Neuronal stem cell (in vitro differentiated cells): ENCODE data around the gene TYW1B.
"Not testable (repeated sequence)": the region's sequence is repeated elsewhere in the genome, so short reads cannot be mapped to it uniquely, and the experiment has no call there.

ENCODE experiments used
- DNase-seq: peaks from one replicate; pipeline ENCODE4 v3.0.0-alpha.2; 2013; ENCODE audit warnings: low spot score
- H2AFZ ChIP-seq: one replicate; pipeline ENCODE4 v1.6.1; 2013; ENCODE audit warnings: mild to moderate bottlenecking, low read length, inconsistent platforms
- H2AK5ac ChIP-seq: 2 replicates; pipeline ENCODE4 v1.6.1; 2013; ENCODE audit warnings: low read depth, mild to moderate bottlenecking, inconsistent platforms, low read length, moderate library complexity, mixed read lengths
- H2BK120ac ChIP-seq: 2 replicates; pipeline ENCODE4 v1.6.1; 2013; ENCODE audit warnings: low read depth, mild to moderate bottlenecking, inconsistent platforms, low read length, moderate library complexity, mixed read lengths
- H2BK12ac ChIP-seq: one replicate; pipeline ENCODE4 v1.6.1; 2013; ENCODE audit warnings: low read length, inconsistent platforms
- H2BK15ac ChIP-seq: 2 replicates; pipeline ENCODE4 v1.6.1; 2013; ENCODE audit warnings: mild to moderate bottlenecking, low read length, inconsistent platforms, mixed read lengths
- H2BK5ac ChIP-seq: one replicate; pipeline ENCODE4 v1.6.1; 2013; ENCODE audit warnings: inconsistent platforms, mild to moderate bottlenecking, low read length, moderate library complexity
- H3K14ac ChIP-seq: one replicate; pipeline ENCODE4 v1.6.1; 2013; ENCODE audit warnings: low read length, inconsistent platforms
- H3K18ac ChIP-seq: 2 replicates; pipeline ENCODE4 v1.6.1; 2013; ENCODE audit warnings: low read length, inconsistent platforms
- H3K23ac ChIP-seq: 2 replicates; pipeline ENCODE4 v1.6.1; 2013; ENCODE audit warnings: low read depth, mild to moderate bottlenecking, mixed read lengths, low read length, inconsistent platforms; ENCODE audit not compliant: poor library complexity
- H3K27ac ChIP-seq: replicated peaks from 3 replicates; pipeline ENCODE4 v1.5.1; 2013; ENCODE audit warnings: low read length, inconsistent platforms
- H3K27me3 ChIP-seq, 3 experiments: 2 replicates each; pipeline ENCODE4 v1.6.1; 2013; ENCODE audit warnings: low read length in 3 of 3, mild to moderate bottlenecking in 2 of 3, inconsistent platforms in 1 of 3, low read depth in 1 of 3, mixed read lengths in 1 of 3, moderate library complexity in 1 of 3; ENCODE audit not compliant: control insufficient read depth in 3 of 3, insufficient read depth in 3 of 3
- H3K36me3 ChIP-seq, 2 donors: replicated peaks in 1 of 2; 2 replicates each; pipeline ENCODE4 v1.6.1; 2013; ENCODE audit warnings: low read length in 2 of 2; ENCODE audit not compliant: control insufficient read depth in 2 of 2, insufficient read depth in 2 of 2
- H3K4ac ChIP-seq: 2 replicates; pipeline ENCODE4 v1.6.1; 2013; ENCODE audit warnings: inconsistent platforms, mild to moderate bottlenecking, low read length, moderate library complexity
- H3K4me1 ChIP-seq, 2 donors: 1 replicate in 1 of 2; 2 replicates in 1 of 2; pipeline ENCODE4 v1.6.1; 2013; ENCODE audit warnings: low read length in 2 of 2, low read depth in 1 of 2; ENCODE audit not compliant: control insufficient read depth in 2 of 2, insufficient read depth in 1 of 2
- H3K4me2 ChIP-seq: one replicate; pipeline ENCODE4 v1.6.1; 2013; ENCODE audit warnings: mild to moderate bottlenecking, low read length, inconsistent platforms; ENCODE audit not compliant: insufficient read depth, poor library complexity, severe bottlenecking
- H3K4me3 ChIP-seq, 2 donors: 2 replicates each; pipeline ENCODE4 v1.5.1; 2013; ENCODE audit warnings: low read length in 2 of 2, mild to moderate bottlenecking in 2 of 2, inconsistent platforms in 1 of 2, moderate library complexity in 1 of 2
- H3K79me1 ChIP-seq: one replicate; pipeline ENCODE4 v1.6.1; 2013; ENCODE audit warnings: low read depth, mild to moderate bottlenecking, inconsistent platforms, low read length, moderate library complexity
- H3K9ac ChIP-seq: one replicate; pipeline ENCODE4 v1.6.1; 2013; ENCODE audit warnings: mild to moderate bottlenecking, low read depth, low read length, inconsistent platforms; ENCODE audit not compliant: poor library complexity
- H3K9me3 ChIP-seq, 2 donors: replicated peaks in 1 of 2; 2 replicates each; pipeline versions ENCODE3 to v1.6.1; 2013; ENCODE audit warnings: low read length in 2 of 2, mild to moderate bottlenecking in 2 of 2, inconsistent platforms in 1 of 2, low read depth in 1 of 2, mixed read lengths in 1 of 2, moderate library complexity in 1 of 2; ENCODE audit not compliant: control insufficient read depth in 2 of 2, insufficient read depth in 1 of 2
- H4K8ac ChIP-seq: one replicate; pipeline ENCODE4 v1.6.1; 2013; ENCODE audit warnings: low read depth, mild to moderate bottlenecking, inconsistent platforms, low read length, moderate library complexity
- H4K91ac ChIP-seq: one replicate; pipeline ENCODE4 v1.6.1; 2013; ENCODE audit warnings: low read length, low read depth, mild to moderate bottlenecking, inconsistent platforms; ENCODE audit not compliant: poor library complexity
- WGBS, 2 donors: extraction: QIAGEN DNeasy Blood & Tissue Kit; methylation state at CpG; one replicate each; pipeline ENCODE4 v1.1.7; 2013; ENCODE audit warnings: missing lambda C conversion rate in 2 of 2, mixed read lengths in 1 of 2; ENCODE audit not compliant: insufficient read length in 2 of 2, insufficient replicate concordance in 1 of 2; ENCODE audit errors: extremely low coverage in 2 of 2; 5-methylcytosine and 5-hydroxymethylcytosine counted together

Gene TYW1B

DNA sequence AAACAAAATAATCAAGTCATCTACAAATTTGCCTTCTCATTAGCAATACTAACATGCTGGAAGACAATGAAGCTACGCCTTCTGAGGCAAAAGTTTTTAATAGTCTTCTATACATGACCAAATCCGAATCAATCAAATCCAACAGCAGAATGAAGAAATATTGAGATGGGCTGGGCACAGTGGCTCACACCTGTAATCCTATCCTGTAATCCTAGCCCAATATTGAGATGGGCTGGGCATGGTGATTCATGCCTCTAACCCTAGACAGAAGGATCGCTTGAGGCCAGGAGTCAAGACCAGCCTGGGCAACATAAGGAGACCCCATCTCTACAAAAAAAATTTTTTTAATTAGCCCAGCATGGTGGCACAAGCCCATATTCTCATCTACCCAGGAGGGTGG, 5.5 kb downstream of the TYW1B start:
- H3K4me3 ChIP-seq, H2BK15ac ChIP-seq, H2BK5ac ChIP-seq, H3K79me1 ChIP-seq, H3K4ac ChIP-seq, H2BK120ac ChIP-seq, H4K91ac ChIP-seq, H3K36me3 ChIP-seq, H3K4me2 ChIP-seq, H3K9me3 ChIP-seq, H2AK5ac ChIP-seq, H2AFZ ChIP-seq, H3K14ac ChIP-seq, H3K27me3 ChIP-seq, H3K27ac ChIP-seq, H3K9ac ChIP-seq, H2BK12ac ChIP-seq, H3K4me1 ChIP-seq, DNase-seq, H4K8ac ChIP-seq, H3K23ac ChIP-seq, H3K18ac ChIP-seq: not testable (repeated sequence)
- WGBS, 2 donors, result no CpG with 5 or more reads among the region's 3 CpGs

DNA sequence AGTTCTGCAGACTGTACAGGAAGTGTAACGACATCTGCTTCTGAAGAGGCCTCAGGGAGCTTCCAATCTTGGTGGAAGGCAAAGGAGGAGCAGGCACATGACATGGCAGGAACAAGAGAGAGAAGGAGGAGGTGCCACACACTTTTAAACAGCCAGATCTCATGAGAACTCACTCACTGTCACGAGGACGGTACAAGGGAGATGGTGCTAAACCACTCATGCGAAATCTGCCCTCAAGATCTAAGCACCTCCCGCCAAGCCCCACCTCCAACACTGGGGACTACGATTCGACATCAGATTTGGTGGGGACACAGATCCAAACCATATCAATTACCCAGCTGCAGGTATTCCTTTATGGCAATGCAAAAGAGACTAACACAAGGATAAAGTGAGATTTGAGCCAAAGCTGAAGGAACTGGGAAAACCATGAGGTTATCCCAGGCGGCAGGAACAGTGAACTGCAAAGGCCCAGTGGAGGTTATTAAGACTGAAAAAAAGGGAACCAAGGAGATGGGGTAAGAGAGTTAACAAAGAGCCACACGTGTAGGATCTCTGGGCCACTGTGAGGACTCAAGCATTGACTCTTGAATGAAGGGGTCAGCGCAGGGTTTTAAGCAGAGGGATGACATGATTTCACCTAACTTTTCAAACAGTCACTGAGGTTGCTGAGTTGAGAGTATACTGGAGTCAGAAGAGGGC, 9.2 kb downstream of the TYW1B start:
- not testable (repeated sequence) for H3K9me3 ChIP-seq, H3K18ac ChIP-seq, H2BK5ac ChIP-seq, DNase-seq, H2AFZ ChIP-seq, H3K4me3 ChIP-seq, H3K9ac ChIP-seq, H2BK15ac ChIP-seq, H3K23ac ChIP-seq, H2BK12ac ChIP-seq, H3K14ac ChIP-seq, H3K4me1 ChIP-seq, H3K27me3 ChIP-seq, H2BK120ac ChIP-seq, H3K4me2 ChIP-seq, H3K27ac ChIP-seq, H3K79me1 ChIP-seq, H3K4ac ChIP-seq, H2AK5ac ChIP-seq, H4K91ac ChIP-seq, H4K8ac ChIP-seq
- no CpG with 5 or more reads among the region's 10 CpGs for WGBS, 2 donors
- peaks cover 0 to 19% of the 10 kb centered on the region in 2 donors for H3K36me3 ChIP-seq

DNA sequence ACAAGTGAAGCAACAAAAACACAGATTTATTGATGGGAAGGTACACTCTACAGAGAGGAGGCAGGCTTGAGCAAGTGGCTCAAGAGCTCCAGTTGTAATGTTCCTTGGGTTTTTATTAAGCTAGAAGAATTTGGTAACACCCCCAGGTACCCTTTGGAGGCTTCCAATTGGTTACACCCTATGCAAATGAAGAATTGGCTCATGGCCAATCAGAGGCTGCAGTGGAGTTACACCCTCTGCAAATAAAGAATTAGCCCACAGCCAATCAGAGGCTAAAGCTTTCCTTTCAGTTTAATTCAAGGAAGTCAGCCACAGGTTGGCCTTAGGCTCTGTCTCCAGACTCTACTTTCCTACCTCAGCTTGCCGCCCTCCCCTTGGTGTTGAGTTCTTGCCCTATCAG, 10.3 kb downstream of the TYW1B start:
- not testable (repeated sequence) for DNase-seq

DNA sequence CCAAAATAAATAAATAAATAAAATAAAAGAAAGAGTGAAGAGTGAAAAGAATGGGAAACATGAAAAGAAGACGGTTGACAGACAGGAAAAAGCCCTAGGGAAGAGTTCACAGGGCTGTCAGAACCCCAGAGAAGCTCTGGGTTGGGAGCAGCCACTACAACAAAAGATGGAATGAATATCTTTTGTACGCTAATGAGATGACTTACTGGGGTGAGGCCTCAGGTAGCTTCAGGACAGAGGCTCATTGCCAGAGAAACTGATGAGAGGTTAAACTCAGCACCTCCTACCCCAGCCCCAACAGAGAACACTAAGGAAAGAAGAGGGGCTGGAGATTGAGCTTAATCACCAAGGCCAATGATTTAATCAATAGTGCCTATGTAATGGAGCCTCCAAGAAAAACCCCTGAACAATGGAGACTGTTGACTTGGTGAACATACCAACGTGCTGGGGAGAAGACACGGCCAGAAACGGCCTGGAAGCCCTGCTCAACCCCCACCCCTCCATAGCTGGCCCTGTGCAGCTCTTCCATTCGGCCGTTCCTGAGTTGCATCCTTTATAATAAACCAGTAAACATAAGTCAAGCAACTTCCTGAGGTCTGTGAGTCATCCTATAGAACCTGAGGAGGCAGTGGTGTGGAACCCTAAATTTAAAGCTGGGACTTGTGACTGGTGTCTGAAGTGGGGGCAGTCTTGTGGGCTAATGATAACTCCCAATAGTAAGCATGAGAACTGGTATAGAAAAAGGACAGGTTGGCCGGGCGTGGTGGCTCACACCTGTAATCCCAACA, 11.4 kb downstream of the TYW1B start:
- H2BK12ac ChIP-seq, H4K8ac ChIP-seq, H3K9me3 ChIP-seq, H4K91ac ChIP-seq, H3K14ac ChIP-seq, H2AK5ac ChIP-seq, H3K9ac ChIP-seq, H3K27me3 ChIP-seq, H3K4me2 ChIP-seq, H3K27ac ChIP-seq, H2BK15ac ChIP-seq, H3K79me1 ChIP-seq, H2AFZ ChIP-seq, H3K4ac ChIP-seq, H3K4me3 ChIP-seq, H2BK5ac ChIP-seq, H3K4me1 ChIP-seq, H3K23ac ChIP-seq, H2BK120ac ChIP-seq, H3K18ac ChIP-seq, DNase-seq: not testable (repeated sequence)
- H3K36me3 ChIP-seq, result peaks cover 0 to 23% of the 10 kb centered on the region in 2 donors
- WGBS, 2 donors, result no CpG with 5 or more reads among the region's 9 CpGs

More for the DNA sequence above, 10.3 kb downstream of the TYW1B start:
- not testable (repeated sequence) for H3K4me1 ChIP-seq, H3K27ac ChIP-seq, H2BK5ac ChIP-seq, H4K8ac ChIP-seq, H3K4me2 ChIP-seq, H4K91ac ChIP-seq, H3K18ac ChIP-seq, H3K9ac ChIP-seq, H3K27me3 ChIP-seq, H2AK5ac ChIP-seq, H3K9me3 ChIP-seq, H3K79me1 ChIP-seq, H2BK12ac ChIP-seq, H2BK120ac ChIP-seq, H3K4ac ChIP-seq, H2BK15ac ChIP-seq, H3K4me3 ChIP-seq, H2AFZ ChIP-seq, H3K23ac ChIP-seq, H3K14ac ChIP-seq
- H3K36me3 ChIP-seq, result peaks cover 0 to 20% of the 10 kb centered on the region in 2 donors
- WGBS, 2 donors, result no CpG with 5 or more reads among the region's 1 CpG
